Measurements from ENCODE around the gene PREX1.

DNA sequence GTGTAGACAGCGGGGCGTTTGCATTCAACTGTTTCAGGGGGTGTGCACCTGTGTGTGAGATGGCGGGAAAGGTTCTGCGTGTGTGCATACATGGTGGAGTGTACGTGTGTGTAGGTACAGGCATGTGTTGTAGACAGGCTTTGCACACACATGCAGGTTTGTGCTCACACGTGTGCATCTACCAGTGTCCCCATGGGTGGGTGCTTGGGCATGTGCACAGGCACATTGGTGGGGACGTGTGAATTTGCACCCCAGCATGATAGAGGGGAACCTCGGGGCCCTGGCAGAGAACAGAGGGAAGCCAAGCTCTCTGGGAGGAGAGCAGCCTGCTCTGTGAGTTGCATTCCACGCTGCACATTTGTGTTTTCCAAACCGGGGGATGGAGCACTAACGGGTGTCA, 250.2 kb downstream of the PREX1 start:
- TF ChIP-seq, protein P1, sequence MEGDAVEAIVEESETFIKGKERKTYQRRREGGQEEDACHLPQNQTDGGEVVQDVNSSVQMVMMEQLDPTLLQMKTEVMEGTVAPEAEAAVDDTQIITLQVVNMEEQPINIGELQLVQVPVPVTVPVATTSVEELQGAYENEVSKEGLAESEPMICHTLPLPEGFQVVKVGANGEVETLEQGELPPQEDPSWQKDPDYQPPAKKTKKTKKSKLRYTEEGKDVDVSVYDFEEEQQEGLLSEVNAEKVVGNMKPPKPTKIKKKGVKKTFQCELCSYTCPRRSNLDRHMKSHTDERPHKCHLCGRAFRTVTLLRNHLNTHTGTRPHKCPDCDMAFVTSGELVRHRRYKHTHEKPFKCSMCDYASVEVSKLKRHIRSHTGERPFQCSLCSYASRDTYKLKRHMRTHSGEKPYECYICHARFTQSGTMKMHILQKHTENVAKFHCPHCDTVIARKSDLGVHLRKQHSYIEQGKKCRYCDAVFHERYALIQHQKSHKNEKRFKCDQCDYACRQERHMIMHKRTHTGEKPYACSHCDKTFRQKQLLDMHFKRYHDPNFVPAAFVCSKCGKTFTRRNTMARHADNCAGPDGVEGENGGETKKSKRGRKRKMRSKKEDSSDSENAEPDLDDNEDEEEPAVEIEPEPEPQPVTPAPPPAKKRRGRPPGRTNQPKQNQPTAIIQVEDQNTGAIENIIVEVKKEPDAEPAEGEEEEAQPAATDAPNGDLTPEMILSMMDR (IDR thresholded peaks at IDR 0.05): no peak
- no peak for TF ChIP-seq POLR2AphosphoS5 (IDR thresholded peaks at IDR 0.05; ENCODE audit: low read depth, low read length)
- TF ChIP-seq, protein P2, sequence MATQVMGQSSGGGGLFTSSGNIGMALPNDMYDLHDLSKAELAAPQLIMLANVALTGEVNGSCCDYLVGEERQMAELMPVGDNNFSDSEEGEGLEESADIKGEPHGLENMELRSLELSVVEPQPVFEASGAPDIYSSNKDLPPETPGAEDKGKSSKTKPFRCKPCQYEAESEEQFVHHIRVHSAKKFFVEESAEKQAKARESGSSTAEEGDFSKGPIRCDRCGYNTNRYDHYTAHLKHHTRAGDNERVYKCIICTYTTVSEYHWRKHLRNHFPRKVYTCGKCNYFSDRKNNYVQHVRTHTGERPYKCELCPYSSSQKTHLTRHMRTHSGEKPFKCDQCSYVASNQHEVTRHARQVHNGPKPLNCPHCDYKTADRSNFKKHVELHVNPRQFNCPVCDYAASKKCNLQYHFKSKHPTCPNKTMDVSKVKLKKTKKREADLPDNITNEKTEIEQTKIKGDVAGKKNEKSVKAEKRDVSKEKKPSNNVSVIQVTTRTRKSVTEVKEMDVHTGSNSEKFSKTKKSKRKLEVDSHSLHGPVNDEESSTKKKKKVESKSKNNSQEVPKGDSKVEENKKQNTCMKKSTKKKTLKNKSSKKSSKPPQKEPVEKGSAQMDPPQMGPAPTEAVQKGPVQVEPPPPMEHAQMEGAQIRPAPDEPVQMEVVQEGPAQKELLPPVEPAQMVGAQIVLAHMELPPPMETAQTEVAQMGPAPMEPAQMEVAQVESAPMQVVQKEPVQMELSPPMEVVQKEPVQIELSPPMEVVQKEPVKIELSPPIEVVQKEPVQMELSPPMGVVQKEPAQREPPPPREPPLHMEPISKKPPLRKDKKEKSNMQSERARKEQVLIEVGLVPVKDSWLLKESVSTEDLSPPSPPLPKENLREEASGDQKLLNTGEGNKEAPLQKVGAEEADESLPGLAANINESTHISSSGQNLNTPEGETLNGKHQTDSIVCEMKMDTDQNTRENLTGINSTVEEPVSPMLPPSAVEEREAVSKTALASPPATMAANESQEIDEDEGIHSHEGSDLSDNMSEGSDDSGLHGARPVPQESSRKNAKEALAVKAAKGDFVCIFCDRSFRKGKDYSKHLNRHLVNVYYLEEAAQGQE (IDR thresholded peaks at IDR 0.05; ENCODE audit: insufficient read depth in 1 of 2, low read depth in 2 of 2, low read length in 1 of 2): no peak

Measured in Panc1 (cell line).